HUES64 (cell line): Measurements from ENCODE around the gene PBLD.

ENCODE experiments used
- H3K27ac ChIP-seq: 2 replicates; pipeline ENCODE4 v1.7.0; 2013; ENCODE audit warnings: low read depth, low read length, inconsistent platforms
- H3K27me3 ChIP-seq: 2 replicates; pipeline ENCODE4 v1.6.1; 2013; ENCODE audit warnings: mild to moderate bottlenecking, low read length; ENCODE audit not compliant: insufficient read depth
- H3K36me3 ChIP-seq: 2 replicates; pipeline ENCODE4 v1.6.1; 2013; ENCODE audit warnings: mild to moderate bottlenecking, low read length; ENCODE audit not compliant: insufficient read depth
- H3K4me1 ChIP-seq: 2 replicates; pipeline ENCODE4 v1.6.1; 2013; ENCODE audit warnings: mild to moderate bottlenecking, low read length, moderate library complexity; ENCODE audit not compliant: insufficient read depth
- H3K4me3 ChIP-seq: 2 replicates; pipeline ENCODE4 v1.5.1; 2013; ENCODE audit warnings: mild to moderate bottlenecking, low read length, moderate library complexity
- H3K9ac ChIP-seq: 2 replicates; pipeline ENCODE4 v1.6.1; 2013; ENCODE audit warnings: mild to moderate bottlenecking, low read depth, low read length
- H3K9me3 ChIP-seq: 2 replicates; pipeline ENCODE4 v1.6.1; 2013; ENCODE audit warnings: low read depth, low read length; ENCODE audit not compliant: insufficient read depth
- WGBS: fragments of 150-250, 120-280 bp; methylation state at CpG from one replicate; pipeline ENCODE4 v1.1.7; 2013; ENCODE audit warnings: missing lambda C conversion rate; 5-methylcytosine and 5-hydroxymethylcytosine counted together

The PBLD gene

DNA sequence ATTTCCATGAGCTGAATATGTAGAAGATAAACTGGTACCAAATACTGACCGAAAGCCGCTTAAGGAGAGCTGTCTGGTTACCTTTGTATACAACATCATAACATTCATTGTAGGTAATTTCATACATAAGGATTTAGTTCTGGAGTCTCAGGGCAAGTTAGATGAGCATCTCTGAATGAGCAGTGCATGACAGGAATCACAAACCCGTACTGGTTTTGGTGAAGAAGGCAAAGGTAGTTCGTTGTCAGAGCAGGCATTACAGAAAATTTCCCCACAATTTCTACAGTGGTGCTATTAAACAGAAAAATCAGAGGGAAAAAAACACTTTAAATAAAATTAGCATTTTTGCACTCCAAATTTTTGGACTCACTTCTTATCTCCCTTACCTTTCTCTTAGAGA, 12.9 kb upstream of the PBLD start:
- H3K4me1 ChIP-seq = no peaks in the 10 kb centered on the region
- no peak overlapping the region for H3K9ac ChIP-seq
- H3K36me3 ChIP-seq = peaks cover 69% of the 10 kb centered on the region
- no peak overlapping the region; the same call in 1 of the 2 replicates for H3K27ac ChIP-seq
- no peaks in the 10 kb centered on the region for H3K9me3 ChIP-seq
- 98% methylated on average over 4 of the region's 4 CpGs for WGBS
- H3K4me3 ChIP-seq = no peak overlapping the region
- no peaks in the 10 kb centered on the region for H3K27me3 ChIP-seq

DNA sequence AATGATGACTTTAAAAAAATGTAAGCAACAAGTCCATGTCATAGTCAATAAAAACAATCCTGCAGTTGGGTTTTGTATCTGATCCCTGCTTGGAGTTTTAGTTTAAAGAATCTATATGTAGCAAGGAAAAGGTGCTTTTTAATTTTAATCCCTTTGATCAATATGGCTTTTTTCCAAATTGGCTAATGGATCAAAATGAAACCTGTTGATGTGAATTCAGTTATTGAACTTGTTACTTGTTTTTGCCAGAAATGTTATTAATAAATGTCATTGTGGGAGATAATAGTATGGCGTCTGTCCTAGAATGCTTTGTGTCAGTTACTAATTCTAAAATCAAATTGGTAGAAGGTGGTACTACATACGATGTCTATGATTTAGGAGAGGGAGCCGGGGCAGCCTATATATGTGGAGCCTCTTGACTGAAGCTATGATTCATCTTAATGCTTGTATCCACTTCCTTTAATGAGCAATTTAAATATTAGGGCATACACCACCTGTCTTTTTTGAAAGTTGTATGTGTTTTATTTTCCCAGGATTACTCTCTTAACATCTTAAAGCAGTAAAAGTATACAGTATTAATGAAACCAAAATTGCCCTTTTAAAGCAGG, 10.3 kb upstream of the PBLD start:
- H3K27me3 ChIP-seq = no peaks in the 10 kb centered on the region
- no peaks in the 10 kb centered on the region for H3K9me3 ChIP-seq
- peaks cover 90% of the 10 kb centered on the region for H3K36me3 ChIP-seq
- no peak overlapping the region for H3K4me3 ChIP-seq
- WGBS = 92% methylated on average over 3 of the region's 3 CpGs
- H3K4me1 ChIP-seq = no peaks in the 10 kb centered on the region
- H3K27ac ChIP-seq = no peak overlapping the region
- no peak overlapping the region for H3K9ac ChIP-seq

DNA sequence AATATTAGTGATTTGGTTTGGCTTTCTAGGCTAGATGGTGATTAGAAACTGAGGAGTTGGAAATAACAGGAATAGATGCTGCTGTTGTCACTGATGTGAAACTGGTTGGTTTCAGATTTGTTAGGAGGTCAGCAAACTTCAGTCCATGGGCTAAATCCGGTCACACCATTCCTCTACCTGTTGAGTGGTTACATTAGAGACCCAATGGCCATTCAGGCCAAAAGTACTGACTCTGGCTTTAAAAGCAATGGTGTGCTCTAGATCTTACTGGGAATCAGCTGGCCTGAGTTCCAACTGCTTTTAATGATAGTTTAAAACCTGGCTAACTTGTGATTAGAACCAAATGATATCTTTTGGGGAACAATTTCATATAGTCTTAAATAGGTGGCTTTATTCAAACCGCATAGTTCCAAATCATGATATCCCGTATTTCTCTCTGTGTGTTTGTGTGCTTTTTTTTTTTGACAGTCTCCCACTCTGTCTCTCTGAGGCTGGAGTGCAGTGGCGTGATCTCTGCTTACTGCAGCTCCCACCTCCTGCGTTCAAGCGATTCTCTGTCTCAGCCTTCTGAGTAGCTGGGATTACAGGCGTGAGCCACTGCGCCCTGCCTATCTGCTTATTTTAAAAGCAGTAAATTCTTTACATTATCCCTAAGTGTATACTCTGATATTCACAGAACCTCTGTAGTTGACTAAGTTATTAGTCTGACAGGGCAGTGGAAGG, 7.8 kb upstream of the PBLD start:
- Histone ChIP-seq H3K27me3 (no peaks in the 10 kb centered on the region), H3K4me1 (peaks cover 17% of the 10 kb centered on the region), H3K9ac (no peak overlapping the region), H3K4me3 (no peak overlapping the region), H3K36me3 (peaks cover 100% of the 10 kb centered on the region), H3K9me3 (no peaks in the 10 kb centered on the region), H3K27ac (no peak overlapping the region)
- 99% methylated on average over 8 of the region's 8 CpGs for WGBS

DNA sequence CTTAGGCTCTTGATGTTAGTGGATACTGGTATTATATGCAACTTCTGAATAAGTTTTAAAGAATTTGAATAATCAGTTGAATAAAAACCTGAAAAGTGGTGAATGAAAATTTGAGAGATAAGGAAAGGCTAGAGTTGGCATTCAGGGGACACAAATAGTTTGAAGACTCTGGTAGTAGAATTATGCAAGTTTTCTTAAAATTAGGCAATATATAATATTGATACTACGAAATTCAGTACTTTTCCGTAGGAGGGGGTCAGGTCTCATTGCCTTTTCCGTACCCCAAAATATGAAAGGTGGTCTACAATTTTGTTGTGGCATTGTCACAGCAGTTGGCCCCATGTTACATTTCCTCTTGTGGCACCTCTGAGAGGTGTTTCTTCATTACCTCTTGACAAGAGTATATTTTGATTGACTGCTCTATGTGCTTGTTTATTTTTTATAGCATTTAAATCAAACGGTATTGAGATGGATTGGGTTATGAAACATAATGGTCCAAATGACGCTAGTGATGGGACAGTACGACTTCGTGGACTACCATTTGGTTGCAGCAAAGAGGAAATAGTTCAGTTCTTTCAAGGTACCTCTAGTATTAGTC, 4.1 kb upstream of the PBLD start:
- H3K36me3 ChIP-seq = peaks cover 75% of the 10 kb centered on the region
- H3K9ac ChIP-seq = 0 out of 2 replicates have a peak overlapping the region, but pooled peaks have one; percentile 7
- 94% methylated on average over 7 of the region's 7 CpGs for WGBS
- H3K4me3 ChIP-seq = peak overlapping the region; percentile 89; the same call in 1 of the 2 replicates
- H3K27me3 ChIP-seq = no peaks in the 10 kb centered on the region
- peaks cover 32% of the 10 kb centered on the region for H3K4me1 ChIP-seq
- H3K27ac ChIP-seq = no peak overlapping the region
- H3K9me3 ChIP-seq = no peaks in the 10 kb centered on the region

DNA sequence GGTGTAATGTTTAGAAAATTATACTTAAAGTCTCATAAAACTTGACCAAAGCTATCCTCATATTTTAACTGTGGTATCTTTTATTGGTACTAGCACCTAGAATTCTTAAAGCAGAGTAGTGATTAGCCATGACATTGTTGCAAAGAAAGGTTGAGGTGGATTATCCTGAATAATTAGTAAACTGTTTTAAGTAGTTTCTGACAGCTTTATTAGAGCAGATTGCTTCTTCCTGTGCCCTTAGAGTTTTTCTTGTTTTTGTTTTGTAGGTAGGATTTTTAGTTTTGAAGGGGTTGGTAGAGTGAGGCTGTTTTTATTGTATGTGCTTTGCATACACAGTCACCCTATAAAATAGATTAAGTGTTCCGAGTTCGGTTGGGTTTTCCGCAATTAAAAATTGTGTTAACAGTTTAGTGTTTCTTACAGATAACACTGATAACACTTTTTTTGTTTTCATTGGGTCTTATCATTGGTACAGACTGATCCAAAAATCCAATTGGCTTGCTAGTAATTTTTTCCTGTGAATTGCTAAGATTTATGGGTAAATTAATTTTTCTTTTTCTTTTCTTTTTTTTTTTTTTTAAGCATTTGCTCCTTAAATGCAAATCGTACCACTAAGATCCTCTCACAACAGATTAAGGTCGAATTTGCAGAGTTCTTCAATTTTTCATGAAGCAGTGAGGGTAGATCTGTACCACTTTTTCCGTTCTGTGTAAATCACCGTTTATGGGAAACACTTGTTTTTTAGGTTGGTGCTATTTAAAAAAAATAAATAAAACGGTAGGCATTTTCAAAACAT, 2.1 kb upstream of the PBLD start:
- H3K36me3 ChIP-seq = peaks cover 55% of the 10 kb centered on the region
- WGBS = 53% methylated on average over 3 of the region's 8 CpGs
- no peaks in the 10 kb centered on the region for H3K27me3 ChIP-seq
- no peak overlapping the region for H3K27ac ChIP-seq
- H3K9ac ChIP-seq = peak overlapping the region; percentile 100; the same call in 1 of the 2 replicates
- H3K4me1 ChIP-seq = peaks cover 32% of the 10 kb centered on the region
- peak overlapping the region; percentile 89 for H3K4me3 ChIP-seq
- no peaks in the 10 kb centered on the region for H3K9me3 ChIP-seq

DNA sequence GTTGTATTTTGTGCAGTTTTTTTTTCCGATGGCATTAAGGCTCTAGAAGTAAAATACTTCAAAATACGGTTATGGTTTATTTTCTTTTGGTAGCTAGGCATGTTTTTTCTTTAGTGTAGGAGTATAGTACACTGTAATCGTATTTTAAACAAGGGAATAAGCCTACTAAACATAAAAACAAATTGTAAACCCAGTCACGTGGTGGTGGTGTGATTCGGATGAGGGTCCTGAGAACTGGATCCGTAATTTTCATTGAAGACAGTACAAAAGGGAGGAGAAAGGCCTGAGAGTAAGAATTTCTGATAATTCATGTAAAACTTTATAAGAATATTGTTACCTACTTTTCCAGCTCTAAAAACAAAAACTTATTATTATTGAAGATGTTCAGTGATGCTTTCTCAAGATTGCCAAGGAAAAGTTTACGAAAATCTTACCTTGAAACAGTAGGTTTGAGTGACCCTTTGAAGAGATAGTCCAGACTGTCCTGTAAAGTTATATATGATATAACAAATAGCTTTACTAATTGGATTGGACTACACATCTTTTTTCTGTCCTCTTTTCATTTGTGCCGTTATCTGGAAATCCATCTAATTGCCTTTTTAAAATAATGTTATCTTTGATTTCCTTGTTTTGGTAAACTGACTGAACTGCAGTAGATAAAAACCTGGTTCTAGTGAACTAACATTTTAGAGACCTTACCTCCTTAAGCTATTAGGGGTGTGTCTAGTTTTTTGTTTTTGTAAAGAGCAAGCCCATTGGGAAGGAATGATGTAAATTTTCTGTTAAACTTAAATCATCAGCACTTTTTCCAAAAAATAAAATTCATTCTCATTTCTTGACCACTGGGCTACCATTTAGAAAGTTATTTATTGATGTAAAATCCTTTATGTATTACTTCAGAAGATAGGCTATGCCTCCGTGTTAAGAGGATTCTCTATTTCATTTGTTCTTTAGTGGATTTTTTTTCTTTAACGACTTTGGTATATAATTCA, 1.0 kb upstream of the PBLD start:
- Histone ChIP-seq H3K9ac (peak overlapping the region; percentile 100), H3K9me3 (no peaks in the 10 kb centered on the region), H3K27ac (no peak overlapping the region), H3K27me3 (no peaks in the 10 kb centered on the region), H3K4me3 (peak overlapping the region; percentile 89), H3K4me1 (peaks cover 35% of the 10 kb centered on the region), H3K36me3 (peaks cover 44% of the 10 kb centered on the region)
- 0% methylated on average over 6 of the region's 10 CpGs for WGBS

DNA sequence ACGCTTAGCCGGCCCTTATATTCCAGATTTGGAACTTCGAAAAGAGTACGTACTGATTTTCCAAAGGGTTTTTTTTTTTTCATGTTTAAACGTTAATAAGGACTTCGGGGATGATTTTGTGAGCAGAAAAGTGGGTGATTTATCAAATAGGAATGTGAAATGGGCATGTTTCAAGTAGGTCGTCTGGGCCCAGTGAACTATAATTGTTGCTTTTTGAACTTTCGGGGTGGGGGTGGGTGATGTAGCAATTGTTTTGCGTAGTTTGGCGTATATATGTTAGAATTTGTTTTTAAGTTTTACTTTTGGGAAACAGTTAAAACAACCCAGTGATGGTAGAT, 299 bp upstream of the PBLD start:
- peaks cover 39% of the 10 kb centered on the region for H3K4me1 ChIP-seq

DNA sequence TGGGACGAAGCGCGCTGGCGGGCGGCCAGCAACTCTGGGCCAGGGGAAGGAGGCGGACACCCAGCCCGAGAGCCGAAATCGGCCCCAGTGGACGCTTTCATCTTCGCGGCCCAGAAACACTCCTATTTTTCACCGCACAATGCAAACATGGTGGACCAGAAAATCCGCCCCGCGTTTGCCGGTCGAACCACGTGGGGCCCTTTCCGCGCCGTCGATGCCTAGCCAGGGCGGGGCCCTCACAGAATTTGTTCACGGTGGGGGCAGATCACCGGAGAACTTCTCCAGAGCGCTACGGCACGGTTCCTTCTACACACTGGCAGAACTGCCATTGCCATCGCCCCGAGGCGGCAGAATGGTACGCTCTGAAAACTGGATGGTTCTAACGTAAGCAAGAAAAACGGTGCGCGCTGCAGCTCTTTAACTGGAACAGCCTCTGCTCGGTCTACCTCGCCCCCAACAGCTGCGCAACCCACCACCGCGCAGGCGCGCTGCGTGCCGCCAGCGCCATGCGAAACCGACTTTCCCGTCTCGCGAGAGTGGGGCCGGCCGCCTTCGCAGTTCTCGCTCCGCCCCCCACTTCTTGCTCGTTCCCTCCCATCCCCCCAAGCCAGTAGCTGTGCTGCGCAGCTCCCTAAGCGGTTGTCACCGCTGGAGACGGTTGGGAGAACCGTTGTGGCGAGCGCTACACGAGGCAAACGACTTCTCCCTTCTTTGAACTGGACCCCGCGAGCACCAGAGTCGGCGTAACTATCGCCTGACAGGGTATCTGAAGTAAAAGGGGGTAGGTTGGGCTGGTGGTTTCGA, 1.1 kb downstream of the PBLD start, which contains the start of gene HNRNPH3:
Gene HNRNPH3 (plus strand): TSS at position 610 of the 804 bp plus-strand sequence. CDS start 5,158 bp downstream, outside the sequence.
- under 1% methylated on average over 73 of the region's 73 CpGs for WGBS
- peak within 1 kb of the TSS; percentile 100 for H3K9ac ChIP-seq

More for the DNA sequence above, 299 bp upstream of the PBLD start:
- no peaks in the 10 kb centered on the region for H3K27me3 ChIP-seq
- peak overlapping the region; percentile 89 for H3K4me3 ChIP-seq
- H3K9ac ChIP-seq = peak overlapping the region; percentile 100
- H3K27ac ChIP-seq = peak overlapping the region; percentile 96
- peaks cover 36% of the 10 kb centered on the region for H3K36me3 ChIP-seq
- H3K9me3 ChIP-seq = no peaks in the 10 kb centered on the region
- 4% methylated on average over 10 of the region's 10 CpGs for WGBS

DNA sequence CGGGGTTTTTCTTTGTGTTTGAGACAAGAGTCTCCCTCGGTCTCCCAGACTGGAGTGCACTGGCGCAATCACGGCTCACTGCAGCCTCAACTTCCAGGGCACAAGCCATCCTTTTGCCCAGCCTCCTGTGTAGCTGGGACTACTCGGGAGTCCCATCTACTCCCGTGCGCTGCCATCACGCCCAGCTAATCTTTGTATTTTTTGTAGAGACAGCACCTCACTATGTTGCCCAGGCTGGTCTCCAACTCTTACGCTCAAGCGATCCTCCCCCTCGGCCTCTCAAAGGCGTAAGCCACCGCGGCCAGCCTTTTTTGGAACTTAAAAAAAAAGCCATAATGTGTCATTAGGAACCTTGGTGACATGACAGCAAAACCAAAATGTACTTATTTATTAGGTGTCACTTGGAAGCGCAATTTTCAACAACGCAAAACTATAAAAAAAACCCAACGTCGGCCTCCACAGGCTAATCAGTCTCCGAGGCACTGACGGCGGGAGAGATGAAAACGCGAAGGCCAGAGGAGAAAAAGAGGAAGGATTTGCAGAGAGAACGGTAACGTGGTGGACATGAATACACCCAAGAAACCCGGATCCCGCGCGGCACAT, 1.8 kb downstream of the PBLD start:
- Histone ChIP-seq H3K4me1 (peaks cover 31% of the 10 kb centered on the region), H3K27ac (peak overlapping the region; percentile 96), H3K9me3 (no peaks in the 10 kb centered on the region), H3K36me3 (peaks cover 16% of the 10 kb centered on the region), H3K4me3 (peak overlapping the region; percentile 89), H3K27me3 (no peaks in the 10 kb centered on the region), H3K9ac (peak overlapping the region; percentile 100)
- 50% methylated on average over 27 of the region's 29 CpGs for WGBS

More for the DNA sequence above, 1.1 kb downstream of the PBLD start, which contains the start of gene HNRNPH3:
- H3K4me1 ChIP-seq = peaks cover 38% of the 10 kb centered on the region
- H3K27me3 ChIP-seq = no peaks in the 10 kb centered on the region
- H3K9me3 ChIP-seq = no peaks in the 10 kb centered on the region
- H3K27ac ChIP-seq = peak within 1 kb of the TSS; percentile 96
- H3K4me3 ChIP-seq = peak within 1 kb of the TSS; percentile 89
- H3K36me3 ChIP-seq = peaks cover 23% of the 10 kb centered on the region
